GM12878 (cell line): Measurements from ENCODE around the gene OR2G2. TPM values are rescaled to one million over a fixed set of nuclear protein-coding genes. Genes with fewer than 3 reads are reported as not detected.
A peak's percentile ranks its signal among the peaks of the same experiment; 100 is the strongest.

Experiments used
- ATAC-seq: fragments of 200-7000 bp; cut with Tn5 transposase; 3 replicates; pipeline ENCODE4 v1.9.1; 2020; ENCODE audit warnings: mild to moderate bottlenecking, moderate library complexity
- BruUV-seq: library from RNA; stranded (reverse); fragments of 400-500 nt; replicated peaks from 2 replicates; lab custom pipeline; 2021; lab: Mats Ljungman, UMichigan
- CTCF ChIA-PET: fragments of 300-600 bp; sonication (Branson Sonifier 250); formaldehyde crosslinking; extraction: SDS; loops from one replicate; lab custom pipeline; 2021; ENCODE audit warnings: inconsistent platforms; lab: Yijun Ruan, JAX
- POLR2A ChIA-PET: fragments of 350-600 bp; formaldehyde crosslinking; extraction: SDS; loops from one replicate; lab custom pipeline; 2021; ENCODE audit warnings: inconsistent platforms; lab: Charles Lee
- RAD21 ChIA-PET: fragments of 300-600 bp; sonication (Branson Sonifier 250); formaldehyde crosslinking; loops from one replicate; lab custom pipeline; 2023; ENCODE audit warnings: antibody characterized with exemption; ENCODE audit not compliant: unreplicated experiment; lab: Charles Lee
- SMC1A ChIA-PET: fragments of 300-600 bp; sonication (Branson Sonifier 250); formaldehyde crosslinking; loops from one replicate; lab custom pipeline; 2023; ENCODE audit not compliant: unreplicated experiment, uncharacterized antibody; lab: Charles Lee
- DNase-seq: peaks from one replicate; pipeline ENCODE4 v3.0.0-alpha.2; 2011; ENCODE audit warnings: low read depth, low spot score
- FAIRE-seq: peaks from 3 replicates; lab custom pipeline; 2011; peaks lifted over from hg19 to GRCh38; lab: Jason Lieb, UNC
- H2AFZ ChIP-seq: 2 replicates; pipeline ENCODE4 v1.6.0; 2011; ENCODE audit warnings: low read depth, low read length, control low read depth; ENCODE audit not compliant: control insufficient read depth
- H3K27ac ChIP-seq: 2 replicates; pipeline ENCODE4 v1.5.1; 2011; ENCODE audit warnings: control low read depth; ENCODE audit not compliant: control insufficient read depth, insufficient read depth
- H3K27me3 ChIP-seq, 2 experiments: replicated peaks in 1 of 2; 2 replicates each; pipeline versions ENCODE4 v1.6.0 to v1.6.1; 2011; ENCODE audit warnings: low read length in 1 of 2; ENCODE audit not compliant: control insufficient read depth in 2 of 2, insufficient read depth in 2 of 2
- H3K36me3 ChIP-seq, 2 experiments: 2 replicates each; pipeline ENCODE4 v1.5.1; 2011; ENCODE audit warnings: low read length in 1 of 2; ENCODE audit not compliant: control insufficient read depth in 2 of 2, insufficient read depth in 2 of 2
- H3K4me1 ChIP-seq: 2 replicates; pipeline ENCODE4 v1.6.1; 2011; ENCODE audit warnings: mild to moderate bottlenecking, low read length, moderate library complexity, mixed read lengths; ENCODE audit not compliant: control insufficient read depth, insufficient read depth
- H3K4me2 ChIP-seq: 2 replicates; pipeline ENCODE4 v1.6.0; 2011; ENCODE audit warnings: control low read depth; ENCODE audit not compliant: control insufficient read depth, insufficient read depth
- H3K4me3 ChIP-seq: fragments of 200-600 bp; sonication (generic); 2 replicates; pipeline ENCODE4 v1.5.1; 2016
- H3K79me2 ChIP-seq: 2 replicates; pipeline ENCODE4 v1.6.0; 2011; ENCODE audit warnings: low read length; ENCODE audit not compliant: control insufficient read depth, insufficient read depth
- H3K9ac ChIP-seq: 2 replicates; pipeline ENCODE4 v1.8.0; 2011; ENCODE audit warnings: low read length, control low read depth, mixed read lengths; ENCODE audit not compliant: control insufficient read depth, insufficient read depth
- H3K9me3 ChIP-seq: replicated peaks from 3 replicates; pipeline ENCODE4 v1.5.1; 2011; ENCODE audit warnings: mild to moderate bottlenecking, low read length; ENCODE audit not compliant: control insufficient read depth, insufficient read depth
- H4K20me1 ChIP-seq: 2 replicates; pipeline ENCODE4 v1.6.0; 2011; ENCODE audit not compliant: control insufficient read depth, insufficient read depth
- BACH1 ChIP-seq: fragments of 450-650 bp; IDR thresholded peaks from 2 replicates; pipeline ENCODE4 v1.6.1; 2017; ENCODE audit warnings: mild to moderate bottlenecking, borderline replicate concordance
- BMI1 ChIP-seq: fragments of 450-650 bp; IDR thresholded peaks from 2 replicates; pipeline ENCODE4 v1.6.1; 2016; ENCODE audit warnings: mild to moderate bottlenecking, moderate library complexity, borderline replicate concordance
- CTCF ChIP-seq, 3 experiments: IDR thresholded peaks in 2 of 3; conservative IDR thresholded peaks in 1 of 3; 2 replicates each; pipeline ENCODE4 v1.5.1; 2011; ENCODE audit warnings: low read depth in 3 of 3, low read length in 3 of 3, mild to moderate bottlenecking in 3 of 3, control low read depth in 2 of 3, moderate library complexity in 2 of 3, inconsistent platforms in 1 of 3, mixed read lengths in 1 of 3; ENCODE audit not compliant: control insufficient read depth in 2 of 3, insufficient read depth in 1 of 3; ENCODE audit errors: extremely low read depth in 1 of 3
- MAX ChIP-seq: IDR thresholded peaks from 2 replicates; pipeline ENCODE4 v1.6.1; 2012; ENCODE audit warnings: low read depth, low read length, improper control_type of control experiment
- NBN ChIP-seq: fragments of 450-650 bp; IDR thresholded peaks from 2 replicates; pipeline ENCODE4 v1.6.1; 2016
- NFYB ChIP-seq: IDR thresholded peaks from 2 replicates; pipeline ENCODE4 v1.6.1; 2011; ENCODE audit warnings: low read depth, mild to moderate bottlenecking, low read length, improper control_type of control experiment, moderate library complexity; ENCODE audit not compliant: insufficient read depth
- RAD21 ChIP-seq: IDR thresholded peaks from 2 replicates; pipeline ENCODE4 v1.6.1; 2011; ENCODE audit warnings: mild to moderate bottlenecking, low read depth, low read length, moderate library complexity; ENCODE audit not compliant: insufficient read depth
- SMC3 ChIP-seq: IDR thresholded peaks from 2 replicates; pipeline ENCODE4 v1.6.1; 2011; ENCODE audit warnings: low read length, improper control_type of control experiment, borderline replicate concordance
- TARDBP ChIP-seq: IDR thresholded peaks from 2 replicates; pipeline ENCODE4 v1.6.1; 2016; ENCODE audit warnings: borderline replicate concordance
- ZNF274 ChIP-seq: IDR thresholded peaks from one replicate; pipeline ENCODE4 v1.8.0; 2011; ENCODE audit not compliant: insufficient read length, insufficient read depth
- WGBS: methylation state at CpG from one replicate; pipeline ENCODE4 v1.1.6; 2016; ENCODE audit warnings: low lambda C conversion rate; ENCODE audit not compliant: insufficient replicate concordance, insufficient coverage; ENCODE audit errors: missing lambda C conversion rate; 5-methylcytosine and 5-hydroxymethylcytosine counted together
- in situ Hi-C: fragments of 300-500 bp; cut with MboI; formaldehyde crosslinking; loops from 9 replicates; pipeline ENCODE4 v1.14.3; 2018; ENCODE audit warnings: mixed read lengths
- intact Hi-C: fragments of 100-400 bp; cut with micrococcal nuclease; formaldehyde crosslinking; loops from one replicate; pipeline ENCODE4 v1.14.2; 2022; ENCODE audit not compliant: unreplicated experiment
- polyA plus RNA-seq, 11 experiments: library from polyadenylated mRNA; depleted of rRNA in 4 of 11; unstranded in 6 of 11; stranded (reverse) in 5 of 11; fragments of >200 nt; fragmentation: Nextera tagmentation in 4 of 11; fragmentation: Illumina TruSeq in 1 of 11; extraction: Ambion mirVana in 4 of 11; extraction: Trizol in 1 of 11; gene quantifications; 1 replicate in 1 of 11; 2 replicates in 10 of 11; pipeline versions ENCODE4 v1.2.1 to v1.2.3, GENCODE V29; 2011 to 2016; ENCODE audit warnings: inconsistent platforms in 2 of 11, missing spikeins in 2 of 11, low read depth in 1 of 11
- total RNA-seq, 4 experiments: library from RNA; depleted of rRNA in 3 of 4; stranded (reverse); fragments of >200 nt in 3 of 4; fragmentation: Illumina TruSeq in 1 of 4; extraction: Trizol in 1 of 4; gene quantifications; 2 replicates each; pipeline versions ENCODE4 v1.2.1 to v1.2.3, GENCODE V29; 2013 to 2021

Gene OR2G2
- total and polyA plus RNA-seq, 10 of the 15 experiments (the other 5 are each of a cell fraction or from before 2014, with no cell fraction given): not detected

- POLR2A ChIA-PET: no interaction called here
- H3K4me2 ChIP-seq: no peak overlapping the region
- H4K20me1 ChIP-seq: no peaks in the 10 kb centered on the region
- H2AFZ ChIP-seq: no peak overlapping the region
- no peaks in the 10 kb centered on the region; a peak in 2 of 4 replicates for H3K27me3 ChIP-seq
- TF ChIP-seq MAX: no peak
- no peak for TF ChIP-seq BMI1
- no peak for TF ChIP-seq ZNF274
- no peak for ATAC-seq
- FAIRE-seq: no peak
- no peak for DNase-seq
- in situ Hi-C loops (loop anchor here (5.0 kb wide), 1 partner anchor 187 kb away; no protein-coding TSS in a partner anchor), intact Hi-C loops (no loop called here)
- no peak overlapping the region for H3K27ac ChIP-seq
- no peak overlapping the region for H3K4me3 ChIP-seq
- no peaks in the 10 kb centered on the region for H3K36me3 ChIP-seq
- RAD21 ChIA-PET: interaction anchor here (4.2 kb wide), 1 partner anchor 185 kb away, joined by 17 read pairs; no protein-coding TSS in a partner anchor
- SMC1A ChIA-PET: no interaction called here
- no peak overlapping the region for H3K9ac ChIP-seq
- no peaks in the 10 kb centered on the region for H3K4me1 ChIP-seq
- H3K79me2 ChIP-seq: no peaks in the 10 kb centered on the region
- no TSS peak for BruUV-seq
- H3K9me3 ChIP-seq: no peaks in the 10 kb centered on the region
- CTCF ChIA-PET: interaction anchor here (0.5 to 1.4 kb wide), 4 partner anchors 78 to 1077 kb away, joined by 3 to 4 read pairs (median 4); no protein-coding TSS in a partner anchor
Measured at GRCh38 chr1:247574664-247575063, 13.5 kb upstream of the OR2G2 start.

- intact Hi-C loops (loop anchor here (1.0 kb wide), 2 partner anchors 186 to 204 kb away; no protein-coding TSS in a partner anchor), in situ Hi-C loops (loop anchor here (5.0 kb wide), 1 partner anchor 189 kb away; no protein-coding TSS in a partner anchor)
- peak; percentile 63 for ATAC-seq
- no peaks in the 10 kb centered on the region; a peak in 2 of 4 replicates for H3K27me3 ChIP-seq
- POLR2A ChIA-PET: no interaction called here
- no peak for DNase-seq
- no peaks in the 10 kb centered on the region for H3K4me1 ChIP-seq
- H4K20me1 ChIP-seq: no peaks in the 10 kb centered on the region
- H3K9ac ChIP-seq: no peak overlapping the region
- H3K79me2 ChIP-seq: no peaks in the 10 kb centered on the region
- SMC1A ChIA-PET: interaction anchor here (1.0 to 1.3 kb wide), 3 partner anchors 9 to 364 kb away, joined by 3 read pairs; no protein-coding TSS in a partner anchor
- no peak overlapping the region for H2AFZ ChIP-seq
- RAD21 ChIA-PET: interaction anchor here (1.0 kb wide), 1 partner anchor 186 kb away, joined by 3 read pairs; no protein-coding TSS in a partner anchor
- no peak for FAIRE-seq
- WGBS: 0% methylated on average over 3 of the region's 3 CpGs
- no peaks in the 10 kb centered on the region for H3K9me3 ChIP-seq
- TF ChIP-seq RAD21 (peak; percentile 56), NFYB (no peak), CTCF (IDR thresholded peaks at IDR 0.05 in 2 of 3, conservative IDR thresholded peaks at IDR 0.05 in 1 of 3; ENCODE audit: control insufficient read depth in 2 of 3, extremely low read depth in 1 of 3, insufficient read depth in 1 of 3, low read depth in 3 of 3, low read length in 3 of 3) (peak; percentile 39 to 57 (median 48)), SMC3 (peak; percentile 50; the same call in 1 of the 2 replicates), BACH1 (no peak), TARDBP (no peak), NBN (no peak)
- no TSS peak for BruUV-seq
- no peaks in the 10 kb centered on the region for H3K36me3 ChIP-seq
- no peak overlapping the region for H3K4me2 ChIP-seq
- H3K27ac ChIP-seq: no peak overlapping the region
- no peak overlapping the region for H3K4me3 ChIP-seq
- CTCF ChIA-PET: interaction anchor here (0.8 to 1.4 kb wide), 5 partner anchors 9 to 202 kb away, joined by 3 to 6 read pairs (median 4); no protein-coding TSS in a partner anchor
Measured at GRCh38 chr1:247576514-247576913, 11.6 kb upstream of the OR2G2 start.
